ENCODE measurements around the gene PFN3.

Gene PFN3, protein sequence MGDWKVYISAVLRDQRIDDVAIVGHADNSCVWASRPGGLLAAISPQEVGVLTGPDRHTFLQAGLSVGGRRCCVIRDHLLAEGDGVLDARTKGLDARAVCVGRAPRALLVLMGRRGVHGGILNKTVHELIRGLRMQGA

DNA sequence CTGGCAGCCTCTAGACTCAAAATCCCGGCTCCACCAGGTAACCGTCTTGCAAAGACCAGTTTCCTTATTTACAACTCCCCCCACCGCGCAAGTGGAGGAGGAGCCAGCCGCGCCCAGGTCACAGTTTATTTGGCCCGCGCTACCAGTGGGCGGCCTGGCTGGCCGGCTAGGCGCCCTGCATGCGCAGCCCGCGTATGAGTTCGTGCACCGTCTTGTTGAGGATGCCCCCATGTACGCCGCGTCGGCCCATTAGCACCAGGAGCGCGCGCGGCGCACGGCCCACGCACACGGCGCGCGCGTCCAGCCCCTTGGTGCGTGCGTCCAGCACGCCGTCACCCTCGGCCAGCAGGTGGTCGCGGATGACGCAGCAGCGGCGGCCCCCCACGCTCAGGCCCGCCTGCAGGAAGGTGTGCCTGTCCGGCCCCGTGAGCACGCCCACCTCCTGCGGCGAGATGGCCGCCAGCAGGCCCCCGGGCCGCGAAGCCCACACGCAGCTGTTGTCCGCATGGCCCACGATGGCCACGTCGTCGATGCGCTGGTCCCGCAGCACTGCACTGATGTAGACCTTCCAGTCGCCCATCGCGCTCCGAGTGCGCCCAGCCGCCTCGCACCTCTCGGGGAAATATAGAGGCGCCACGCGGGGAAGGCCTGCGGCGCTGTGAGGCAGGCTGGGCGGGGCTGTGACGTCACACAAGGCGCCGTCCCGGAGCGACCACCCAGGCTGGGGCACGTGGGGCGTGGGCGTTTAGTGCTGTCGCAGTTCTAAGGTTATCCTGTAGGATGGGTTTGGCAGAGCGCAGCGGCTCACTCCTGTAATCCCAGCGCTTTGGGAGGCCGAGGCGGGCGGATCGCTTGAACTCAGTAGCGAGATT lies at the start of gene PFN3:
TSS of gene PFN3 (minus strand) at position 665 of the 872 bp plus-strand sequence. CDS start at position 580, 85 bp downstream.
- DNase-seq: no peak

DNA sequence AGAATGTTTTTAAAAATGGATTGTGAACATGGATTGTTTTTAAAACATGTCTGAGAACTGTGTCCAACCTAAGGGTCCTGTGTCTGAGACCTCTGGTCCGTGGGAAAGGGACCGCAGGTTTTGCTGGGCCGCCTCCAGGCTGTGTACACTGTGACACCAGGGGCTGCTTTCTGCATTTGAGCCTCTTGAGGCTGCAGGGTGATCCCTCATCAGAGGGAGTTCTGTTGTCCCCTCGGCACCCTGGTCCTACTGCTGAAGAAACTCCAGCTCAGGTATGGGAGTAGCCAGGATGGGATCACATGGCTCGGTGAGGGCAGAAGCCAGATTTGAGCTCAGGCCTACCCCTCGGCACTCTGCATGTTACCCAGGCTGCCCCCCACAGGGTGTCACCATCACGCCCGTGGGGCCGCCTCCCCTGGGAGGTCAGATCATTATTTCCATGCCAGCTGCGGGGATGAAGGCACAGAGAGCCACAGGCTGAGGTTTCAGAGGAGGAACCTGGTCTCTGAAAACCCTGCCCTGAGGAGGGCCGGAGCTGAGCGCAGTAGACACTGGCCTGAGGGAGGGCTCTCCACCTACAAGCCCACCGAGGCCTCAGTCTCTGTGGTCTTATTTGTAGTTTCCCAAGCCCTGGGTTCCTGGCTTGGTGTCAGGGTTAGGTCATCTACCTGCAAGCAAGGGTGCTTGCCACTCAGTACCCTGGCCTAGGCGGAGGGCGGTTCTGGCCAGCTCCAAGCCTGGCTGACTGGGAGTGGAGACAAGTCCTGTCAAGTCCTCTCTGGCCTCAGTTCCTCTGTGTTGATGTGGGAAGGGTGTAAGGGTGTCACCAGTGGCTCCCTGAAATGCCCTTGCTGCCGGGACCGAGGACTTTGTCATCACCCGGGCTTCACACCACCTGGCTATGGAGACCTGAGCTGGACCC lies 48.9 kb upstream of the PFN3 start:
- peak; percentile 36 for DNase-seq

DNA sequence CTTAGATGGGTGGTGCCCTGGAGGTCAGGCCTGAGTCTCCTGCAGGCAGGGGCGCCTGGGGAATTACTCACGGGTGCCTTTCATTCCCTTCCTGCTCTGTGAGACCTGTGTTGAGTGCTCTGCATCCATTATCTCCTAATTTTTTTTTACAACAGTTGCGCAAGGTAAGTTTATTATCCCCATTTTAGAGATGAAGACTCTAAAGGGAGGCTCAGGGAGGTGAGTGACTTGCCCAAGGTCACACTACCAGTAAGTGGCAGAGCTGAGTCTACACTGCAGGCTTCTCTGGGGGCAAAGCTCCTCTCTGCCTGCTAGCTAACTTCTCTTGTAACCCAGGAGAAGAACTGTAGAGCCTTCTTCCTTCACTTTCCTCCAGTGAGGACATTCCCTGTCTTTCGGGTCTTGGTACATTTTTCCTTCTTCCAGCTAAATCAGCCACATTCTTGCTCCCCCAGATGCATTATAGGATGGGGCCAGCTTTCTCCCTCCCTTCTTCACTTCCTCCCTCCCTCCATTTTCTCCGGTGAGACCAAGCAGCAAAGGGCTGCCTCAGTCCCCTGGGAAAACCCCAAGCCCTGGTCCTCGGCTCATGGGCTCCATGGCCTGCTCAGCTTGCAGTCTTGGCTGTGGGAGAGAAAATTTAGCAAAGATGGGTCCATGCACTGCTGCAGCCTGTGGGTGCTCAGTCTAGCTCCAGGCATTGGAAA lies 47.9 kb upstream of the PFN3 start:
- no peak for DNase-seq

DNA sequence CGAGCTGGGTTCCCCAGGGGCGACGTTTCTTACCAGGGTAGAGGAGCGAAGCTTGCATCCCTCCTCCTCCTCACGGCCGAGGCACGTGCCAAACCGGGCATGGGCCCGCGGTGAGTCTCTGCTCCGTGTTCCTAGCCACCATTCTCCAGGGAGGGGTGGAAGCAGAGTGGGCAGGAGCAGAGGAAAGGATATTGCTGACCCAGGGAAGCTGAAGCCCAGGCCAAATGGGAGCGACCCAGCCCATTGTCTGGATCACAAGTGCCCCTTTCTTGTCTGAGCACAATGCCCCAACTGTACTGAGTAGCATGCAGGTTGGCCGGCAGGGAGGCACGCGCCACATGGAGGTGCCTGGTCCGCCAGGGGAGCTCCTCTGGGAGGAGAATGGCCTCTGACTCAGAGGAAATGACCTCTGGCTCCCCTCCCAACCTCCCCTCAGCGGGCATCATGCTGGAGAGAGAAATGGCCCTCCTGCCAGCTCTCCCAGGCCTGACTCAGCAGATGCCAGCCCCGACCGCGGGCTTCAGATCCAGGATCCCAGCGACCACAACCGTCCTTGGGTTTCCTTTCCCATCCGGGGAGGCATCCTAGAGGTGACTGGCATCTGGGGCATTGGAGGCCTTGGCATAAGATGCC lies 47.3 kb upstream of the PFN3 start:
- no peak for DNase-seq

DNA sequence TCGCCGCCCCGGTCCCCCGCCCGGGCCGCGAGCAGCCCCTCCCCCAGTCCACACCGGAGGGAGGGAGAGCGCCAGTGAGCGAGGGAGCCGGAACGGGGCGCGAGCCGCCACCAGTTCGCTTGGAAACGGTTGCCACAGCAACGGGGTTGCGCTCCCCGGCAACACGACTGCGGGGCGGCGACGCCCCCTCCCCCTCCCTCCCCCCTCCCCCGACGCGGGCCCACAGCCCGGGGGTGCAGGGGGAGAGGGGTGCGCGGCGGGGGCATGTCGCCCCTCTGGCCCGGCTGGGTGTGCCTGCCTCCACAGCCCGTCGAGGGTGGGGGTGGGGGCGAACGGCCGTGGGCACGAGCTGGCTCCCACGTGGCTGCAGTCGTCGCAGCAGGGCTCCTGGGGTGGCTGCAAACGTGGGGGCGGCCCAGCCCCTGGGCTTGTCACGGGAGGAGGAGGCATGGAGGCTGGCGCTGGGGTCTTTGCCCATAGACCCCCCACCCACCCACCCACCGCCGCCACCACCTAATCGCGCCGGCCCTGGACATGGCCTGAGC lies 46.7 kb upstream of the PFN3 start:
- peak; percentile 71 for DNase-seq

DNA sequence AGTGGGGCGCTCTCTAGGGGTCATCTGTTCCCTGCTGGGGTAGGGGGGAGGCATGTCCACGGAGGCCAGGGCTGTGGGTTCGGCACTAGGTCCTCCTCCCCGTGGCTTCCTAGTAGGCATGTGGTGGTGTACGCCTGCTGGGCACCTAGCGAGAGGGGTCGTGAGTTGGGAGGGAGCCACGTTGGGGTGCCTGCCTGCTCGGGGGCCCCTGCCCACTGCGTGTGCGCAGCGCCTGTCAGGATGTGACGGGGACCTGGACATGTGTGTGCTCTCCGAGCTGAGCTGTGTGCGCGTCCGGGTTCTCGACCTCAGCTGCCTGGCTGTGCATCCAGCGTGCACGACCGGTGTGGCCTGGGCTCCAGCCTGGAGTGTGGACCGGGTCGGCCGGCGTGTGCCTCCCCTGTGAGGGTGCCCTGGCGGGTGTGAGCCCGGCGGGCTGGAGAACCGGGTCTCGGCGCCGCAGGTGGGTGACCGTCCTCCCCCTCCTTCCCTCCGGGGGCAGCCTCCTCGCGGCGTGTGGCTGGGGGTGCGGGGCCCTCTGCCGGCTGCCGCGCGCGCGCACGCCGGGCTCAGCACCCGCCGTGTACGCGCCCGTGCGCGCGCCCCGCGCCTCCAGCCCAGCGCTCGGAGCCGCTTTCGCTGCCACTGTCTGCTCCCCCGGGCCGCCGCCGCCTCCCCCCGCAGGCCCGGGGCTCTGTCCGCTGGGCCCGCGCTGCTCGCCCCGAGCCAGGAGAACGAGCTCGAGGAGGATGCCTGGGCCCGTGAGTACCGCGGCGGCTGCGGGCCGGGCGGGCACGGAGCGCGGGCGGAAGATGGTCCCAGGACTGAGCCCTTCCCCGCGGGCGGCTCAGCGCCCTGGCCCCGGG lies 46.0 kb upstream of the PFN3 start, which contains the start of gene PRR7:
TSS of gene PRR7 (plus strand) at position 615 of the 866 bp plus-strand sequence. CDS start 8,254 bp downstream, outside the sequence.
- DNase-seq: peak; percentile 83

DNA sequence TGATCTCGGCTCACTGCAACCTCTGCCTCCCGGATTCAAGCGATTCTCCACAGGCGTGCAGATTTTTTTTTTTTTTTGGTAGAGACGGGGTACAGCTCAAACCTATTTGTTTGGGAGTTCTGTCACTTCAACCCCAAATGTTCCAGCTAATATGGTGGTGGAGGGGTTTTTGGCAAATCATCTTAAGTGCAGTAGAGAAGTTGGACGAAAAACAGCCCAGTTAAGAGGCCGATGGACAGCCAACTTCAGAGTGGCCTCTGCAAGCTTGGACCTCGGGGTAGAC lies 45.4 kb upstream of the PFN3 start:
- DNase-seq: no peak

DNA sequence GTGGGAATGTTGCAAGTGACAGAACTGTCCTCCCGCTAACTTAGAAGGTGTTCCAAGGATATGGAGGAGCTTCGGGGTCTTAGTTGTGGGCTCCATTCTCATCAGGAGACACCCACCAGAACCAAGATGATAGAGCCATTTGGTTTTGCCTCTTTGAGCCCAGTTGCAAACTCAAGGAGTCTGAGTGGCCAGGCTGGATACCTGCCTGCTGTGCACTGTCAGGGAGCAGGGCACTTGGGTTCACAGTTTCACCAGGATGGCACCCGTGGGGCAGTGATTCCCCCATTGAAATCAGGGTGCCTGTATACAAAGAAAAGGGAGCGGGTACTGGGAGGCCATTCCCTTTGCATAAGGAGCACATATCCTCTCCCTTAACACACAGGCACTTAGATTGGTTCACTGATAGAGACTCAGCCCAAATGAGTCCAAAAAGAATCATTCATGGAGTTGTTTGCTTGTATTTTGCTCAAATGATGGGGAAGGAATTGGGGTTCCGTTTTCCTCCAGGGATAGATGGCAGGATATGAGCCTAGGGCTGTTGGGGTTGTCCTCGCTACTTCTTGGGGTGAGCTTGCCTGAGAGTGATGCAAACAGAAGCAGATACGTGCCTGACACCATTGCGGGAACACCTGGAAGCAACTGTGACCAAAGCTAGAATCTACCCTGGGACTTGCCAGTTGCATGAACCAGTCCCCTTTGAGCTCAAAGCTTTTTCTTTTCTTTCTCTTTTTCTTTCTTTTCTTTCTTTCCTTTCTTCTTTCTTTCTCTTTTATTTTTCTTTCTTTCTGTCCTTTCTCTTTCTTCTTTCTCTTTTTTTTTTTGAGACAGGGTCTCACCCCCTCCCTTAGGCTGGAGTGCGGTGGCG lies 44.8 kb upstream of the PFN3 start:
- no peak for DNase-seq

DNA sequence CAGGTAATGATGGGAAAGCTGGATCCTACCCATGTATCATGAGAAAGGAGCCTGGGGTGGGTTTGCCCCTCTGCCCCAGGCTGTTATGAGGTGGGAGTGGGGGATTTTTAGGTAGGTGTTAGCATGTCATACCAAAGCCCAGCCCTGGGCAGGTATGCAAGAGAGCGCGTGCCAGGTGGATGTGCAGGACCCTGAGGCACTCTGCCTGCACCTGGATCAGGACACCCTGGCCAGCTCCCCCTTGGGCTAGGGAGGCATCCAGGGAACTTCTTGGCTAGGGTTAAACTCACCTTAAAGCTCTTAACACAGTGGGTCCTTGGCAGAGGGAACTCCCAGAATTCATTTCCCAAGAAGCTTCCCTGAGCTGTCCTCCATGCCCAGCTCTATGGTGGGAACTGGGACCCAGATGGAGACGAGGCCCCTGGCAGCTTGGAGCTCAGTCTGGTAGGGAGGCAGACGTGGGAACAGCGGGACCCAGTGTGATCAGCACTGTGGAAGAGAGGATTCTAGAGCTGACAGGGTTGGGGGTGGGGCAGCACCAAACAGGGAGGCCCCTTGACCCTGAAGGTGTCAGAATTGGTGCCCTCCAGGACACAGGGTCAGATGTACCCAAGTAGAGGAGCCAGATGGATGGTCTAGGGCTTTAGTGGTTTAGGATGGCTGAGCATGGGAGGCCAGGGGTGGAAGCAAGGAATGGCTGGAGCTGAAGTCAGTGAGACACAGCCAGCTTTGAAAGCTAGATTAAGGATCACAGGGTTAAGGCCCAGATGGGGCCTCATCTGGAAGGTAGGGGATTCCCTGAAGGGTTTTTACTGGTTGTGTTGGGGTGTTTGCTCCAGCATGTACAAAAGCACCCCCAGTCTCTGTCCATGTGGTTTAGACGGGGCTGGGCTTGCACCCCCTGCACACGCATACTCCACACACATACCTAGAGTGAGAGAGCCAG lies 43.9 kb upstream of the PFN3 start:
- peak; percentile 47 for DNase-seq

DNA sequence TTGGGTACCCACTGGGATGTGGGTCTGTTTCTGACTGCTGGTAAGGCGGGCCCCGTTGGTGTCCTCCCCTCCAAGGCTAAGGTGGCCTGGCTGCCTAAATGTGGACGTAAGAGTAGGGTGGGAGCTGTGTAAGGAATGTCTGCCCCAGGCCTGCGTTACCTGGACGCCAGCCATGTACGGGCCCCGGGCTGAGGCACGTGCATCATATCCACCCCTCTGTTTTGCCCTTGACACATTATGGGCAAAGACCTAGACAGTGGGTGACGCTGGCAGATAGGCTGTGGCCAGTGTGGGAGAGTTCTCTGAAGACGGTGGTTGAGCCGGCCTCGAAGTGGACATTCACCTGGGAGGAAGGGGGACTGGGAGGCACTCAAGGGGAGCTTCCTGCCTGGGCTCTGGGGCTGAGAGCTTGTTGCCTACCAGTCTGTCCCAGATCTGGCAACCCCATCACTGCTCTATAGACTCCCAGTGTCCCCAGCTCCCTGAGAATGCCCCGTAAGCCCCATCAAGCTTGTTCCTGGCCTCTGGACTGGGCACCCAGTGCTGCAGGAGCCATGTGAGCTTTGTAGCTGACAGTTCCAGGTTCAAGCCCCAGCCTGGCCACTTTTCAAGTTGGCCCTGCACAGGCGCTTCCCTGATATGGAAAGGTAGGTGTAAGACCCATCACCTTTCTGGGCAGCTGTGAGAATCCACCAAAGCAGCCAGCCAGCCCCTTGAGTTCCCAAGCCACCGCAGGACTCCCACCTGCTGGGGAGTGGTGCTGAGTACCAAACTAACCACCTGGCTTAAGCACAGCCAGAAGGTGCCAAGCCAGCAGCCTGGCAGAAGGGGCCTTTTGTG lies 42.9 kb upstream of the PFN3 start:
- no peak for DNase-seq

DNA sequence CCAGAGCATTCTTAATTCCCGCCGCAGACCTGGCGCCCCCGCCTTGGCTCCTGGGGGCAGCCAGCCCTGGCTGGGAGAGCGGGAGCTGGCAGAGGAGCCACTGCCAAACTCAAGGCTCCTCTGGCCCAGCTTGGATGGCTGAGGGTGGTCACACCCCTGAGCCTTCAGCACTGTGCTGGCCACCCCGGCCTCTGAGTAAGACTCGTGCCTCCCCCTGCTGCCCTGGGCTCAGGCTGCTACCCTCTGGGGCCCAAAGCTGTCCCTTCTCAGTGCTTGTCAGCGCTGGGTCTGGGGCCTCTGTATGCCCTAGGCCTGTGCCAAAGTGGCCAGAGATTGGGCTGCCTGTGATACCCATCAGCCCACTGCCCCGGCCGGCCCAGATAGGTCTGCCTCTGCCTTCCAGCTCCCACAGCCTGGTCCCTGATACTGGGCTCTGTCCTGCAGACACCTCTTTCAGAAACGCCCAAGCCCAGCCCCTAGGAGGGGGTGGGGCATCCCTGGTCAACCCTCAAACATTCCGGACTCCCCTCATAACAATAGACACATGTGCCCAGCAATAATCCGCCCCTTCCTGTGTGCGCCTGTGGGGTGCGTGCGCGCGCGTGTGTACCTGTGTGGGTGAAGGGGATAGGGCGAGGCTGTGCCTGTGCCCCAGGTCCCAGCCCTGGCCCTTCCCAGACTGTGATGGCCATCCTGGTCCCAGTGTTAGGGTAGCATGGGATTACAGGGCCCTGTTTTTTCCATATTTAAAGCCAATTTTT lies 41.8 kb upstream of the PFN3 start:
- DNase-seq: no peak

DNA sequence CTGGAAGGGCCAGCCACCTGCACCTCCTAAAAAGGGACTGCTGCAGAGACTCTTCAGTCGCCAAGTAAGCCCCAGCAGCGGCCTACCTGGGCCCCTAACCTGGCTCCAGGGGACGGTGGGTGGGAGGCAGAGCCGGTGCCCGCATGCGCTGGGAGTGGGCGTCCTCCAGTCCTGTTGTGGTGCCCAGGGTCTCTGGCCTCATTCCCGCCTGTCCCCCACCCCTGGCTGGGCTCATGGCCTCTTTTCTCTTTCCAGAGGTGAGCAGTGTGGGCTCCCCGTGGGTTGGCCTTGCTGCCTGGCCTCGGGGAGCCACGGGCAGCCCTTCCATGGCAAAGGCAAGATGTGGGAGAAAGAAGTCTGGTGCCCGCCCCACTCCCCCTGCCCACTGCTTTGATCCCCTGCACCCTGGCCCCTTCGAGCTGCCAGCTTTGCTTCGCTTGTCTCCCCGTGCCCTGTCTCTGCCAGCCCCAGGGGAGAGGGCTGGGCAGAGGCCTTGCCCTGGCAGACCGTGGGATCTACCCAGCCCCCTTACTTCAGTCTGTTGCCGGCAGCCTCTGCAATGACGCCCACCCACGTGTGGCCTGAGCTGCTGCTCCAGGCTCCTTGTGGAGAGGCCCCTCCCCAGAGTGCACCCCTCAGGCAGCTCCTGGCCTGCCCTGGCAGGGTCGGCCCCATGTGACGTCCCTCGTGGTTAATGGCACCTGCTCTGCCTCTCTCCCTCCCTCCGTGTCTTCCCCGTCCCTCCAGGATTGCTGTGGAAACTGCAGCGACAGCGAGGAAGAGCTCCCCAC lies 40.7 kb upstream of the PFN3 start:
- no peak for DNase-seq

DNA sequence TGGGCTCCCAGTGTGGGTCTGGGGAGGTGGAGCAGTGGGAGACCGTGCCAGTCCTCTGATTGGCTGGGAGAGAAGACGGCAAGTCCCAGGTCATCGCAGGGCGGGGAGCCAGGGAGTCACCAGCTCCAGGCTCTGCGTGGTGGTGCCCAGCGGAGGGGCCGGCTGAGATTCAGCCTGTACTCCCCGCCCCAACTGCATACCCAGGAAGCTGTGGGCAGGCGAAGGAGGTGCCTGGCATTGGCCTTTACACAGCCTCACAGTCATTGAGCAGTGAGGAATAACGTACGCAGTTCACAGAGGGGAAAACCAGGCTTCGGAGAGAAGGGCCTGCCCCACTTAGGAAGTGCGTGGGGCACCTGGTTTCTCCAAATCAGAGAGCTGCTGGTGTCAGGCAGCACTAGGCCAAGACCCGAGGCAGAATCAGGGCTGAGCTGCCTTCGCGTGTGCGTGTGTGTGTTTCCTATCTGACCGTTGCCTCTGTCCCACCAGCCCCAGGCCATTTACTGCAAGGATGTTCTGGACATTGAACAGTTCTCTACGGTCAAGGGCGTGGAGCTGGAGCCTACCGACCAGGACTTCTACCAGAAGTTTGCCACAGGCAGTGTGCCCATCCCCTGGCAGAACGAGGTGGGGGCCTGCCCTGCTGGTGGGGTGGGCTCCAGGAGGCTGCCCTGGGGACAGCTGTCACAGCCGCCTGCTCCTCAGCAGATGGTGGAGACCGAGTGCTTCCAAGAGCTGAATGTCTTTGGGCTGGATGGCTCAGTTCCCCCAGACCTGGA lies 39.9 kb upstream of the PFN3 start:
- DNase-seq: no peak

DNA sequence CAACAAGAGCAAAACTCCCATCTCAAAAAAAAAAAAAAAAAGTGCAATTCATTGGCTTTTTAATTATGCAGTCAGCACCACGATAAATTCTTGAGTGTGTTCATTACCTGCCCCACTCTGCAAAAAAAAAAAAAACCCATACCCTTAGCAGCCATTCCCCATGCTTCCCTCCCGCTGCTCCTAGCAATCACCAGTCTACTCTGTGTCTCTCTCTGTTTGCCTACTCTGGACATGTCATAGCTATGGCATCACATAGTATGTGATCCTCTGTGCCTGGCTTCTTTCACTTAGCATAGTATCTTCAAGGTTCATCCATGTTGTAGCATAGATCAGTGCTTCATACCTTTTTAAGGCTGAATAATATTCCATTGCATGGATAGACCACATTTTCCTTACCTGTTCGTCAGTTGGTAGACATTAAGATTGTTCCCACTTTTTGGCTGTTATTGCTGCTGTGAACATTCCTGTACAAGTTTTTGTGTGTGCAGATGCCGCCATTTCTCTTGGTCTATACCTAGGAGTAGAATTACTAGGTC lies 39.1 kb upstream of the PFN3 start:
- no peak for DNase-seq

DNA sequence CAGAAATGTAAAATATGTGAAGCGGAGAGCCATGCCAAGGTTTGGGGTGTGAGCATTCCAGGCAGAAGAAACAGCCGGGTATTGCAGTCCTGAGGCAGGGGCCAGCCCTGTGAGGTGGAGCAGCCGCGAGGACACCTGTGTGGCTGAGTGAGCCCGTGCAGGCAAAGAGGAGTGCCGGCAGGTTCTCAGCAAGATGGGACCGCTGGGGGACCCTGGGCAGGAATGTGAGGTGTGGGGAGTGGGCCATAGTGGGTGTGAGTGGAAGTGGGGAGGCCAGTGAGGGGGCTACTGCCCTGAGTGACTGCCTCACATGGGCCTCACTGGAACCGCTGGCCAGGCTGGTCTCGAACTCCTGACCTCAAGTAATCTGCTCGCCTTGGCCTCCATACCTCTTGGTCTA lies 38.0 kb upstream of the PFN3 start:
- DNase-seq: no peak
